LNCaP clone FGC (cell line): ENCODE data around the gene CDK2AP2.

Source experiments
- DNase-seq: peaks from one replicate; pipeline ENCODE4 v3.0.0-alpha.2; 2011; ENCODE audit warnings: low read depth
- H3K4me3 ChIP-seq: 2 replicates; pipeline ENCODE4 v1.5.1; 2011; ENCODE audit warnings: mild to moderate bottlenecking, low read depth, low read length, control low read depth
- CTCF ChIP-seq: IDR thresholded peaks from 2 replicates; pipeline ENCODE4 v1.5.1; 2012; ENCODE audit warnings: mild to moderate bottlenecking; ENCODE audit not compliant: control insufficient read depth, insufficient read depth; ENCODE audit errors: extremely low read depth

The CDK2AP2 gene

DNA sequence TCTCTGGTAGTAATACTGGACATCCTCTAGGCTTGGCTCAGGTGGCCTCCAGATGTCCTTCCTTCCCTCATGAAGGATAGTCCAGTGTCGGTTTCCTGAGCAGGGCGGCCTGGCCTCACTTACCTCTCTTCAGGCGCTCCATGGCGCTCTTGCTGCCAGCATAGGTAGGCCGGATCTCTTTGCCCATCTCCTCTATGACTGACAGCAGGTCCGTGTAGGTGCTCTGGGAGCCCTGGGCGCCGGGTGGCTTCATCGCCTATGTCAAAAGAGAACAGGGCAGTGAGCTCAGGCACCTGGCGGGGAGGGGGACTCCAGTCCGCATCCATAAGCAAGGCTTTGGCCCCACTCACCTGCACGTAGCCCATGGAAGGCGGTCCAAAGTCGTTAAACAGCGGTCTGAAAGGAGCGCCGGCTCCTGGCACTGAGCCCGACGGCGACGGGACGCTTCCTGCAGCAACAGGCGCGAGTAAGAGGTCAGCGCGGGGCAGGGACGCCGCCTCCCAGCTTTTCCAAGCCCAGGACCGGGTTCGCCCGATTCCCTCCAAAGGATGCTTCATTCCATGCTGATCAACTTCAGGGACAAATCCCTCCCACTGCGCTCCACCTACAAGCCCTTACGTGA, 609 bp downstream of the CDK2AP2 start:
- peak overlapping the region; percentile 67 for H3K4me3 ChIP-seq
- no peak for TF ChIP-seq CTCF
- peak; percentile 83 for DNase-seq

DNA sequence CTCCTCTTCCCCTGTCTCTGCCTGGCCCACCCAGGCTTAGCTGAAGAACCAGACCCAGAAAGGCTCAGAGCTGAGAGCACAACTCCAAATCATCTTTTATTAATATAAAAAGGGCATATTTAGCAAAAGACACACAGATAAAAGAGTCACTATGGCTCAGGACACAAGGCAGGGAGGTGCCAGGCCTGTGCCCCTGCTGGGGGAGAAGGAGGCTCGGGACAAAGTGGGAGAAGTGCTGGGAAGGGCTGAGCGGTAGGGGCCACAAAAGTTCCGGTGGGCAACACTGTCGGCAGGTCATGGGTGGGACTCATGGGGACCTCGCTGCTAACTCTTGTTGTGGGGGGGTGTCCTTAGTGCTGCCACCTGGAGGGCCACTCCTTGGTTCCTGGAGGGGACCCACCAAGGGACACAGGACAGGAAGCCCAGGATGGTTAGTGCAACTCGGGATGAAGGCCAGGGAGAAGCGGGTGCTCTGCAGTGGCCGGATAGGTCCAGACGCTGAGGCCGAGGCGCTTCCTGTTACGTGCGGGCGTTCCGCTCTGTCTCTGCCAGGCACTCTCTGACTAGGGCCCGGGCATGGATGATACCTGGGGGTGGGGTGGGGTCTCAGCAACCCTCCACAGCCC, 1.4 kb downstream of the CDK2AP2 start:
- no peak for DNase-seq
- peak overlapping the region; percentile 67 for H3K4me3 ChIP-seq
- no peak for TF ChIP-seq CTCF

- DNase-seq = peak; percentile 89
- H3K4me3 ChIP-seq = peak overlapping the region; percentile 67
- TF ChIP-seq CTCF = peak; percentile 98
Measured at GRCh38 chr11:67505605-67506396, 2.2 kb downstream of the CDK2AP2 start.

- H3K4me3 ChIP-seq = peak within 1 kb of the TSS; percentile 67
- DNase-seq = no peak
- no peak for TF ChIP-seq CTCF
Measured at GRCh38 chr11:67504950-67505581, 2.9 kb downstream of the CDK2AP2 start, which contains the start of gene PITPNM1. PITPNM1 (minus strand) TSS chr11:67505363; CDS start chr11:67504180, 1,183 bp downstream.

DNA sequence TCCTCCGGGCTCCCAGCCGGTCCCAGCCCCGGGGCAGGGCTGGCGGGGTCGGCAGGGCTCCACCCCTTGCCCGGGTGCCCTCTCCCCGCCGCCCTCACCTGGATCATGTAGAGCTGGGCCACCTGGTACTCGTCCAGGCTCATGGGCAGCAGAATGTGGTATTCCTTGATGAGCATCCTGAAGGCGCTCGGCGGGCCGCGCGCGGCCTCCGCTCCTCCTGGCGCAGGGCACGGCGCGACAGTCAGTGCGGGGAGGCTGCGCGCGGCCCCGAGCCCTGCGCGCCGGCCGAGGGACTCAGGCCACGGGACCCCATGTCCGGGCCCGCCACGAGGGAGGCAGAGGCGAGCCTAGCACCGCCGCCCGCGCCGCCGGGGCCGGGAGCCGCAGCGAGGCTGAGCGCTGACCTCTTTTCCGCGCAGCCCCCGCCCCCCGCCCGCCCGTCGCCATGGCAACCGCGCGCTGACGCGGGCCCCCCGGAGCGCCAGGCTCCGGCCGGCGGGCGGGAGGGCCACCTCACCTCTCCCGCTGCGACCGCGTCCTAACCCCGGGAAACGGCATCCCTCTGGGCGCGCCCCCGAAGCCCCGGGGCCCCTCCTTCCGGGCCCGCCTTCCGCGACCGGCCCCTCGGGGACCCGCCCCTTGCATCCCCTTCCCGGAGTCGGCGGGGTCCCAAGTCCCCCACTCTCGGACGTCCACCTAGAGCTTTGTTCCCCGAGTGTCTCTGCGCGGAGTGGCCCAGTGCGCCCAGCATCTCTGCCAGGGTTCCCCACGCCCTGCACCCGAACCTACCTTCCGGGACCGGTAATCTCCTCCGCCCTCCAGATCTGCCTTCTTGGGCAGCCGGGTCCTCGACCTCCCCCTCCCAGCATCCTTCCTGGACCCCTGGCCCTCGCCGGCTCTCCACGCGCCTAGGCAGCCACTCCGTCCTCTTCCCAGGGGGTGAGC, 3.7 kb downstream of the CDK2AP2 start:
- TF ChIP-seq CTCF = no peak
- H3K4me3 ChIP-seq = peak overlapping the region; percentile 65
- no peak for DNase-seq
